GM12892 (cell line): Measurements from ENCODE around the gene RANBP3.

Experiments used
- POLR2A ChIP-seq: IDR thresholded peaks from 2 replicates; pipeline ENCODE4 v1.6.1; 2011; ENCODE audit warnings: low read depth, low read length, control low read depth
- POLR2AphosphoS5 ChIP-seq: IDR thresholded peaks from 2 replicates; pipeline ENCODE4 v1.6.1; 2011; ENCODE audit warnings: low read depth, low read length, control low read depth

- TF ChIP-seq POLR2A (no peak), POLR2AphosphoS5 (no peak)
Measured at GRCh38 chr19:5969476-5969875, 8.5 kb downstream of the RANBP3 start.
